Rectal smooth muscle tissue (tissue), 1 donor: ENCODE measurements around the gene MKLN1.
"Not testable (repeated sequence)": the region's sequence is repeated elsewhere in the genome, so short reads cannot be mapped to it uniquely, and the experiment has no call there.

Experiments used
- H3K27ac ChIP-seq: one replicate; pipeline ENCODE4 v1.7.0; 2013; ENCODE audit warnings: low read depth, low read length, inconsistent platforms
- H3K27me3 ChIP-seq: one replicate; pipeline ENCODE4 v1.7.0; 2013; ENCODE audit warnings: low read length; ENCODE audit not compliant: control insufficient read depth, insufficient read depth
- H3K36me3 ChIP-seq: one replicate; pipeline ENCODE4 v1.7.0; 2013; ENCODE audit warnings: low read length; ENCODE audit not compliant: control insufficient read depth, insufficient read depth
- H3K4me1 ChIP-seq: one replicate; pipeline ENCODE4 v1.7.0; 2013; ENCODE audit warnings: low read length; ENCODE audit not compliant: control insufficient read depth, insufficient read depth
- H3K4me3 ChIP-seq: one replicate; pipeline ENCODE4 v1.7.0; 2013; ENCODE audit warnings: low read length
- H3K9ac ChIP-seq: one replicate; pipeline ENCODE4 v1.7.0; 2013; ENCODE audit warnings: low read length

Gene MKLN1

GRCh38 chr7:131300078-131300477 lies 27.6 kb upstream of the MKLN1 start:
- Histone ChIP-seq H3K27me3 (no peaks in the 10 kb centered on the region), H3K4me1 (no peaks in the 10 kb centered on the region), H3K9ac (no peak overlapping the region), H3K36me3 (no peaks in the 10 kb centered on the region), H3K27ac (no peak overlapping the region), H3K4me3 (no peak overlapping the region)

GRCh38 chr7:131300572-131301466 lies 26.9 kb upstream of the MKLN1 start:
- Histone ChIP-seq H3K9ac (no peak overlapping the region), H3K27ac (no peak overlapping the region), H3K36me3 (no peaks in the 10 kb centered on the region), H3K4me3 (no peak overlapping the region), H3K27me3 (no peaks in the 10 kb centered on the region), H3K4me1 (no peaks in the 10 kb centered on the region)

DNA sequence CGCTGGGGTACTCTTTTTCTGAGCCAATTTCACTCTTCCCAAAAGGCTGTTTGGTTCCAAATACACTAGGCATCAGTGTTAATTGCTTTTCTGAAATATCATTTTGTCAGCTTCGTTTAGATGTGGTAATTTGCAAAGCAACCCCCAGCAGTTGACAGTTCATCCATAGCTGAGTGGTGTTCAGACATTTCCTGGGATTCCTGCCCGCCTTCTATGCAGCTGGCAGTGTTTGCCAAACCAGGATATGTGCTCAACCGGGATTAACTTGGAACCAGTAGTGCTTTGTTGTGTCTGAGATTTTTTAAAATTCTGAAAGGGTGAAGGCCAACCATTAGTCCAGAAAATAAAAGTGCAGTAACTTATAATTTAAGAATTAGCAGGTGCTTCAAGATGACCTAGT lies 25.2 kb upstream of the MKLN1 start:
- H3K4me3 ChIP-seq, result no peak overlapping the region
- no peaks in the 10 kb centered on the region for H3K4me1 ChIP-seq
- H3K9ac ChIP-seq, result no peak overlapping the region
- H3K27me3 ChIP-seq, result no peaks in the 10 kb centered on the region
- no peaks in the 10 kb centered on the region for H3K36me3 ChIP-seq
- no peak overlapping the region for H3K27ac ChIP-seq

- H3K4me3 ChIP-seq, result no peak overlapping the region
- H3K27me3 ChIP-seq, result no peaks in the 10 kb centered on the region
- no peaks in the 10 kb centered on the region for H3K4me1 ChIP-seq
- no peak overlapping the region for H3K9ac ChIP-seq
- H3K36me3 ChIP-seq, result no peaks in the 10 kb centered on the region
- H3K27ac ChIP-seq, result no peak overlapping the region
Measured at GRCh38 chr7:131302876-131303707, 24.6 kb upstream of the MKLN1 start.

GRCh38 chr7:131305152-131305551 lies 22.5 kb upstream of the MKLN1 start:
- H3K27ac ChIP-seq, result no peak overlapping the region
- H3K36me3 ChIP-seq, result no peaks in the 10 kb centered on the region
- no peak overlapping the region for H3K4me3 ChIP-seq
- no peaks in the 10 kb centered on the region for H3K27me3 ChIP-seq
- H3K9ac ChIP-seq, result no peak overlapping the region
- H3K4me1 ChIP-seq, result no peaks in the 10 kb centered on the region

DNA sequence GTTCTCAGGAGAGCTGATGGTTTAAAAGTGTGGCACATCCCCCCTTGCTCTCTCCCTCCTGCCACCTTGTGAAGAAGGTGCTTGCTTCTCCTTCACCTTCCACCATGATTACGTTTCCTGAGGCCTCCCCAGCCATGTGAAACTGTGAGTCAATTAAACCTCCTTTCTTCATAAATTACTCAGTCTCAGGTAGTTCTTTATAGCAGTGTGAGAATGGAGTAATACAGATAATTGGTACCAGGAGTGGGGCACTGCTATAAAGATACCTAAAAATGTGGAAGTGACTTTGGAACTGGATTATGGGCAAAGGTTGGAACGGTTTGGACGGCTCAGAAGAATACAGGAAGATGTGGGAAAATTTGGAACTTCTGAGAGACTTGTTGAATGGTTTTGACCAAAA lies 21.6 kb upstream of the MKLN1 start:
- not testable (repeated sequence) for H3K9ac ChIP-seq, H3K27me3 ChIP-seq, H3K36me3 ChIP-seq, H3K27ac ChIP-seq, H3K4me3 ChIP-seq, H3K4me1 ChIP-seq

- Histone ChIP-seq H3K4me1 (no peaks in the 10 kb centered on the region), H3K4me3 (no peak overlapping the region), H3K27ac (no peak overlapping the region), H3K9ac (no peak overlapping the region), H3K36me3 (no peaks in the 10 kb centered on the region), H3K27me3 (no peaks in the 10 kb centered on the region)
Measured at GRCh38 chr7:131306777-131307176, 20.9 kb upstream of the MKLN1 start.

- H3K4me3 ChIP-seq, result no peak overlapping the region
- no peak overlapping the region for H3K9ac ChIP-seq
- H3K4me1 ChIP-seq, result no peaks in the 10 kb centered on the region
- no peaks in the 10 kb centered on the region for H3K27me3 ChIP-seq
- H3K27ac ChIP-seq, result no peak overlapping the region
- H3K36me3 ChIP-seq, result no peaks in the 10 kb centered on the region
Measured at GRCh38 chr7:131307627-131308026, 20.0 kb upstream of the MKLN1 start.

- no peaks in the 10 kb centered on the region for H3K27me3 ChIP-seq
- no peaks in the 10 kb centered on the region for H3K4me1 ChIP-seq
Measured at GRCh38 chr7:131312838-131313237, 14.8 kb upstream of the MKLN1 start.

GRCh38 chr7:131320603-131321002 lies 7.1 kb upstream of the MKLN1 start:
- Histone ChIP-seq H3K27ac (no peak overlapping the region), H3K27me3 (no peaks in the 10 kb centered on the region), H3K4me3 (no peak overlapping the region), H3K4me1 (no peaks in the 10 kb centered on the region), H3K36me3 (no peaks in the 10 kb centered on the region), H3K9ac (no peak overlapping the region)

More at GRCh38 chr7:131312838-131313237, 14.8 kb upstream of the MKLN1 start:
- no peak overlapping the region for H3K27ac ChIP-seq
- no peaks in the 10 kb centered on the region for H3K36me3 ChIP-seq
- no peak overlapping the region for H3K9ac ChIP-seq
- no peak overlapping the region for H3K4me3 ChIP-seq

- Histone ChIP-seq H3K9ac (no peak overlapping the region), H3K27ac (no peak overlapping the region), H3K36me3 (no peaks in the 10 kb centered on the region), H3K4me1 (peaks cover under 1% of the 10 kb centered on the region), H3K4me3 (no peak overlapping the region), H3K27me3 (no peaks in the 10 kb centered on the region)
Measured at GRCh38 chr7:131321656-131322055, 6.0 kb upstream of the MKLN1 start.

- Histone ChIP-seq H3K36me3 (no peaks in the 10 kb centered on the region), H3K27me3 (no peaks in the 10 kb centered on the region), H3K4me1 (peaks cover 4% of the 10 kb centered on the region), H3K27ac (no peak overlapping the region), H3K4me3 (no peak overlapping the region), H3K9ac (no peak overlapping the region)
Measured at GRCh38 chr7:131322061-131322460, 5.6 kb upstream of the MKLN1 start.
